K562 (cell line): ENCODE measurements around the gene FAM177B. TPM values are rescaled to one million over a fixed set of nuclear protein-coding genes. Genes with fewer than 3 reads are reported as not detected.
A peak's percentile ranks its signal among the peaks of the same experiment; 100 is the strongest.

ENCODE experiments used
- BMI1 ChIP-seq: fragments of 150-350 bp; IDR thresholded peaks from 2 replicates; pipeline ENCODE4 v1.6.1; 2014; ENCODE audit warnings: low read length
- CBX5 ChIP-seq: IDR thresholded peaks from 2 replicates; pipeline ENCODE4 v1.6.1; 2014; ENCODE audit warnings: low read depth, borderline replicate concordance
- CCNT2 ChIP-seq: IDR thresholded peaks from 2 replicates; pipeline ENCODE4 v1.6.1; 2011; ENCODE audit warnings: borderline replicate concordance, low read depth, mild to moderate bottlenecking, moderate library complexity, mixed read lengths, low read length; ENCODE audit not compliant: insufficient read length; ENCODE audit errors: extremely low read depth
- DDX20 ChIP-seq: fragments of 450-650 bp; IDR thresholded peaks from 2 replicates; pipeline ENCODE4 v1.6.1; 2016; ENCODE audit warnings: missing genetic modification characterization, low read depth, mild to moderate bottlenecking, missing compliant biosample characterization, moderate library complexity
- ELF2 ChIP-seq: fragments of 250-450 bp; sonication (Bioruptor Pico); IDR thresholded peaks from 2 replicates; pipeline ENCODE4 v1.5.0; 2021; ENCODE audit warnings: mild to moderate bottlenecking
- ELF4 ChIP-seq: fragments of 450-650 bp; formaldehyde crosslinking; IDR thresholded peaks from 2 replicates; pipeline ENCODE4 v1.4.0; 2022; ENCODE audit warnings: missing genetic modification characterization
- HDAC1 ChIP-seq, 2 experiments: fragments of 450-650 bp; IDR thresholded peaks; 2 replicates each; pipeline ENCODE4 v1.6.1; 2016 to 2017; ENCODE audit warnings: inconsistent platforms in 1 of 2, mild to moderate bottlenecking in 1 of 2, moderate library complexity in 1 of 2
- HDAC8 ChIP-seq: fragments of 450-650 bp; IDR thresholded peaks from 2 replicates; pipeline ENCODE4 v1.6.1; 2016; ENCODE audit warnings: mild to moderate bottlenecking, missing genetic modification characterization, moderate library complexity, missing compliant biosample characterization
- KLF6 ChIP-seq: fragments of 250-450 bp; sonication (Bioruptor Pico); IDR thresholded peaks from 2 replicates; pipeline ENCODE4 v1.4.0; 2020; ENCODE audit warnings: mild to moderate bottlenecking, moderate library complexity, borderline replicate concordance
- NFE2 ChIP-seq: IDR thresholded peaks from 2 replicates; pipeline ENCODE4 v1.6.1; 2014; ENCODE audit warnings: antibody characterized with exemption, low read depth
- NFIX ChIP-seq: fragments of 250-450 bp; sonication (Bioruptor Pico); IDR thresholded peaks from 2 replicates; pipeline ENCODE4 v1.4.0; 2020; ENCODE audit warnings: low read depth, mild to moderate bottlenecking, moderate library complexity
- PCBP2 ChIP-seq: fragments of 200-400 bp; formaldehyde crosslinking; IDR thresholded peaks from 2 replicates; pipeline ENCODE4 v1.6.1; 2018; ENCODE audit warnings: low read length, low read depth, mild to moderate bottlenecking, moderate library complexity; ENCODE audit not compliant: poor library complexity, severe bottlenecking
- PHTF2 ChIP-seq: fragments of 250-450 bp; sonication (Bioruptor Pico); IDR thresholded peaks from 2 replicates; pipeline ENCODE4 v1.5.0; 2021; ENCODE audit warnings: mild to moderate bottlenecking
- PML ChIP-seq: IDR thresholded peaks from 2 replicates; pipeline ENCODE4 v1.6.1; 2012; ENCODE audit warnings: low read length, inconsistent platforms
- PTTG1 ChIP-seq: fragments of 450-650 bp; IDR thresholded peaks from 2 replicates; pipeline ENCODE4 v1.6.1; 2016; ENCODE audit warnings: low read depth, mild to moderate bottlenecking, missing genetic modification characterization, missing compliant biosample characterization
- SREBF1 ChIP-seq: fragments of 150-350 bp; IDR thresholded peaks from 2 replicates; pipeline ENCODE4 v1.6.1; 2014; ENCODE audit warnings: antibody characterized with exemption, low read depth, low read length, borderline replicate concordance
- TAF15 ChIP-seq: fragments of 200-400 bp; formaldehyde crosslinking; IDR thresholded peaks from 2 replicates; pipeline ENCODE4 v1.6.1; 2017; ENCODE audit warnings: mild to moderate bottlenecking, low read depth, low read length, moderate library complexity
- TCFL5 ChIP-seq: fragments of 250-450 bp; sonication (Bioruptor Pico); conservative IDR thresholded peaks from 2 replicates; pipeline ENCODE4 v1.6.1; 2021; ENCODE audit warnings: mild to moderate bottlenecking, moderate library complexity, matching md5 sums
- TEAD1 ChIP-seq, 2 experiments: fragments of 450-650 bp in 1 of 2; sonication (generic) in 1 of 2; formaldehyde crosslinking; IDR thresholded peaks; 2 replicates each; pipeline versions ENCODE4 v1.4.0 to v1.8.0; 2020 to 2022; ENCODE audit warnings: mild to moderate bottlenecking in 2 of 2, missing genetic modification reagents in 1 of 2
- WHSC1 ChIP-seq: IDR thresholded peaks from one replicate; pipeline ENCODE4 v1.6.1; 2012; ENCODE audit warnings: low read length, control low read depth, inconsistent platforms
- ZFP36 ChIP-seq: fragments of 150-350 bp; IDR thresholded peaks from 2 replicates; pipeline ENCODE4 v1.6.1; 2018; ENCODE audit warnings: low read length, low read depth; ENCODE audit not compliant: partially characterized antibody
- ZKSCAN3 ChIP-seq: fragments of 250-450 bp; sonication (Bioruptor Pico); IDR thresholded peaks from 2 replicates; pipeline ENCODE4 v1.4.0; 2020
- ZNF224 ChIP-seq: sonication (generic); formaldehyde crosslinking; IDR thresholded peaks from 2 replicates; pipeline ENCODE4 v1.8.0; 2022; ENCODE audit warnings: mild to moderate bottlenecking, missing genetic modification reagents
- ZNF436 ChIP-seq: fragments of 250-450, 450-650 bp; sonication (Bioruptor Pico); formaldehyde crosslinking; IDR thresholded peaks from 2 replicates; pipeline ENCODE4 v1.7.0; 2020; ENCODE audit warnings: mild to moderate bottlenecking
- ZNF77 ChIP-seq: fragments of 250-450 bp; sonication (Bioruptor Pico); IDR thresholded peaks from 2 replicates; pipeline ENCODE4 v1.5.0; 2020
- polyA plus RNA-seq, 8 experiments: library from polyadenylated mRNA; depleted of rRNA in 4 of 8; stranded (reverse) in 5 of 8; unstranded in 3 of 8; fragments of >200 nt; fragmentation: Nextera tagmentation in 2 of 8; fragmentation: Illumina TruSeq in 1 of 8; extraction: Ambion mirVana in 2 of 8; extraction: Trizol in 1 of 8; gene quantifications; 2 replicates each; pipeline versions ENCODE4 v1.2.1 to v1.2.3, GENCODE V29; 2011 to 2014; ENCODE audit warnings: inconsistent platforms in 1 of 8, missing spikeins in 1 of 8
- total RNA-seq, 7 experiments: library from RNA; depleted of rRNA in 6 of 7; stranded (reverse); fragments of >200 nt in 6 of 7; fragmentation: Illumina TruSeq in 2 of 7; extraction: Trizol in 2 of 7; gene quantifications; 2 replicates each; pipeline versions ENCODE4 v1.2.1 to v1.2.3, GENCODE V29; 2011 to 2021; ENCODE audit warnings: low replicate concordance in 1 of 7
- TF ChIP-seq, protein P1 (sequence below), 2 experiments: fragments of 450-650 bp in 1 of 2; IDR thresholded peaks; 2 replicates each; pipeline ENCODE4 v1.6.1; 2011 to 2017; ENCODE audit warnings: low read depth in 2 of 2, antibody characterized with exemption in 1 of 2, borderline replicate concordance in 1 of 2, low read length in 1 of 2, mild to moderate bottlenecking in 1 of 2, mixed read lengths in 1 of 2; ENCODE audit not compliant: control insufficient read depth in 1 of 2
- TF ChIP-seq, protein P2 (sequence below): sonication (generic); formaldehyde crosslinking; IDR thresholded peaks from 2 replicates; pipeline ENCODE4 v1.8.1; 2023; ENCODE audit warnings: mild to moderate bottlenecking, missing genetic modification reagents

FAM177B gene
- total and polyA plus RNA-seq, 9 of the 15 experiments (the other 6 are each of a cell fraction or from before 2014, with no cell fraction given): not detected

DNA sequence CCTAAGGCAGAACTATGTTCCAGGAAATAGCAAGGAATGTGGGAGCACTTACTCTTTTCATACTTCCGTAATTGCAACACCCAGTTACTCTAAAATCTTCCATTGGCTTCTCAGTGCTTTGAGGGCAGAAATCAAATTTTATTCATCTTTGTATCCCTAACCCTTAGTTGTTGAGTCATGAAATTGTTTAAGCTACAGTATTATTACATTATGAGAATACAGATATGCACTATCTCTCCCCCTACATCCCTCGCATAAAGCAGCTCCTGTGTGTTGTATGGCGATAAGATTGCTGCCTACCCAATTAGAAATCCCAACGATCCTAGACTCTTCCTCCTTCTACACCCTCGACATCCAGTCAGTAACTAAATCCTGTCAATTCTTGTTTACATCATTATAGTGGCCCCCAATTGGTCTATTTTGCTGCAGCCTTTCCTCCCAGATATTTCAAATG is 27.3 kb upstream of the FAM177B start (continued):
- TF ChIP-seq ELF2 (CRISPR knock-in tag) (no peak), TAF15 (no peak), PTTG1 (tag) (no peak), NFE2 (peak; percentile 75), PCBP2 (no peak), ZNF77 (no peak), NFIX (no peak), KLF6 (no peak), HDAC8 (tag) (no peak), CBX5 (no peak), ZNF224 (CRISPR knock-in tag) (no peak), ELF4 (no peak), CCNT2 (peak; percentile 81), WHSC1 (no peak), ZKSCAN3 (no peak), SREBF1 (no peak), HDAC1 (IDR thresholded peaks at IDR 0.05) (peak in 1 of 2 experiments; percentile 88; a peak in 3 of 4 replicates), ZFP36 (no peak), TEAD1 (CRISPR knock-in tag; IDR thresholded peaks at IDR 0.05) (0 out of 4 replicates have a peak, but pooled peaks of 1 of the 2 experiments have one; percentile 26), PML (peak; percentile 94), ZNF436 (no peak), PHTF2 (CRISPR knock-in tag) (no peak), BMI1 (no peak), TCFL5 (CRISPR knock-in tag) (no peak), DDX20 (no peak)
- TF ChIP-seq, protein P1, sequence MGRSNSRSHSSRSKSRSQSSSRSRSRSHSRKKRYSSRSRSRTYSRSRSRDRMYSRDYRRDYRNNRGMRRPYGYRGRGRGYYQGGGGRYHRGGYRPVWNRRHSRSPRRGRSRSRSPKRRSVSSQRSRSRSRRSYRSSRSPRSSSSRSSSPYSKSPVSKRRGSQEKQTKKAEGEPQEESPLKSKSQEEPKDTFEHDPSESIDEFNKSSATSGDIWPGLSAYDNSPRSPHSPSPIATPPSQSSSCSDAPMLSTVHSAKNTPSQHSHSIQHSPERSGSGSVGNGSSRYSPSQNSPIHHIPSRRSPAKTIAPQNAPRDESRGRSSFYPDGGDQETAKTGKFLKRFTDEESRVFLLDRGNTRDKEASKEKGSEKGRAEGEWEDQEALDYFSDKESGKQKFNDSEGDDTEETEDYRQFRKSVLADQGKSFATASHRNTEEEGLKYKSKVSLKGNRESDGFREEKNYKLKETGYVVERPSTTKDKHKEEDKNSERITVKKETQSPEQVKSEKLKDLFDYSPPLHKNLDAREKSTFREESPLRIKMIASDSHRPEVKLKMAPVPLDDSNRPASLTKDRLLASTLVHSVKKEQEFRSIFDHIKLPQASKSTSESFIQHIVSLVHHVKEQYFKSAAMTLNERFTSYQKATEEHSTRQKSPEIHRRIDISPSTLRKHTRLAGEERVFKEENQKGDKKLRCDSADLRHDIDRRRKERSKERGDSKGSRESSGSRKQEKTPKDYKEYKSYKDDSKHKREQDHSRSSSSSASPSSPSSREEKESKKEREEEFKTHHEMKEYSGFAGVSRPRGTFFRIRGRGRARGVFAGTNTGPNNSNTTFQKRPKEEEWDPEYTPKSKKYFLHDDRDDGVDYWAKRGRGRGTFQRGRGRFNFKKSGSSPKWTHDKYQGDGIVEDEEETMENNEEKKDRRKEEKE (IDR thresholded peaks at IDR 0.05; ENCODE audit: borderline replicate concordance in 1 of 2, control insufficient read depth in 1 of 2, low read depth in 2 of 2, low read length in 1 of 2): no peak
- TF ChIP-seq, protein P2, sequence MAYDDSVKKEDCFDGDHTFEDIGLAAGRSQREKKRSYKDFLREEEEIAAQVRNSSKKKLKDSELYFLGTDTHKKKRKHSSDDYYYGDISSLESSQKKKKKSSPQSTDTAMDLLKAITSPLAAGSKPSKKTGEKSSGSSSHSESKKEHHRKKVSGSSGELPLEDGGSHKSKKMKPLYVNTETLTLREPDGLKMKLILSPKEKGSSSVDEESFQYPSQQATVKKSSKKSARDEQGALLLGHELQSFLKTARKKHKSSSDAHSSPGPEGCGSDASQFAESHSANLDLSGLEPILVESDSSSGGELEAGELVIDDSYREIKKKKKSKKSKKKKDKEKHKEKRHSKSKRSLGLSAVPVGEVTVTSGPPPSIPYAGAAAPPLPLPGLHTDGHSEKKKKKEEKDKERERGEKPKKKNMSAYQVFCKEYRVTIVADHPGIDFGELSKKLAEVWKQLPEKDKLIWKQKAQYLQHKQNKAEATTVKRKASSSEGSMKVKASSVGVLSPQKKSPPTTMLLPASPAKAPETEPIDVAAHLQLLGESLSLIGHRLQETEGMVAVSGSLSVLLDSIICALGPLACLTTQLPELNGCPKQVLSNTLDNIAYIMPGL (CRISPR knock-in tag): no peak
